ENCODE data around the gene BCCIP. TPM values are rescaled to one million over a fixed set of nuclear protein-coding genes. Genes with fewer than 3 reads are reported as not detected.

The BCCIP gene
- total and polyA plus RNA-seq, 8 donors: 18.6 to 40.8 (median 28.3) TPM

DNA sequence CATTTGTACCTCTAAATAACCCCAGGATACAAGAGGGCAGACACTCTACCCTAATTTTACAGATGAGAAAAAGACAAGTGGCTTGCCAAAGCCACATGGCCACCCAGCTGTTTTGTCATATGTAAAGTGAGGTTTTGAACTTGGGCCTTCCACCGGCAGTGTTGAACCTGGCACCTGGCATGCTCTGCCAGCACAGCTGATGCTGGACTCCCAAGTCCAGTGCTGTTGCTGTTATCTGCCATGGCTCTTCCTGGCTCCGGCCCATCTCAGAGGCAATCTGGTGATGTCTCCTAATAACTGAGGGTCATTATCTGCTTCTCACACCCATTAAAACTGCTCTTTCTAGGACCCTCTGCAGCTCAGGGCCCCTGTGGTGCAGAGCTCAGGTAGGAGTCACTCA lies 25.0 kb downstream of the BCCIP start:
- Histone ChIP-seq H3K9me3 (no peaks in the 10 kb centered on the region), H3K27ac (no peak overlapping the region), H3K36me3 (peaks cover 0 to 32% (median 7%) of the 10 kb centered on the region in 3 donors), H3K4me3 (no peak overlapping the region), H3K27me3 (no peaks in the 10 kb centered on the region), H3K4me1 (peaks cover 23 to 40% (median 34%) of the 10 kb centered on the region in 3 donors)
- intact Hi-C loops (cut with DNase I): no loop called here
- DNase-seq: no peak
- ATAC-seq: no peak
- TF ChIP-seq, protein P1, sequence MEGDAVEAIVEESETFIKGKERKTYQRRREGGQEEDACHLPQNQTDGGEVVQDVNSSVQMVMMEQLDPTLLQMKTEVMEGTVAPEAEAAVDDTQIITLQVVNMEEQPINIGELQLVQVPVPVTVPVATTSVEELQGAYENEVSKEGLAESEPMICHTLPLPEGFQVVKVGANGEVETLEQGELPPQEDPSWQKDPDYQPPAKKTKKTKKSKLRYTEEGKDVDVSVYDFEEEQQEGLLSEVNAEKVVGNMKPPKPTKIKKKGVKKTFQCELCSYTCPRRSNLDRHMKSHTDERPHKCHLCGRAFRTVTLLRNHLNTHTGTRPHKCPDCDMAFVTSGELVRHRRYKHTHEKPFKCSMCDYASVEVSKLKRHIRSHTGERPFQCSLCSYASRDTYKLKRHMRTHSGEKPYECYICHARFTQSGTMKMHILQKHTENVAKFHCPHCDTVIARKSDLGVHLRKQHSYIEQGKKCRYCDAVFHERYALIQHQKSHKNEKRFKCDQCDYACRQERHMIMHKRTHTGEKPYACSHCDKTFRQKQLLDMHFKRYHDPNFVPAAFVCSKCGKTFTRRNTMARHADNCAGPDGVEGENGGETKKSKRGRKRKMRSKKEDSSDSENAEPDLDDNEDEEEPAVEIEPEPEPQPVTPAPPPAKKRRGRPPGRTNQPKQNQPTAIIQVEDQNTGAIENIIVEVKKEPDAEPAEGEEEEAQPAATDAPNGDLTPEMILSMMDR (IDR thresholded peaks at IDR 0.05): no peak
- no peak for FAIRE-seq
- WGBS, 2 donors: 40 to 49% methylated on average over 2 of the region's 2 CpGs

DNA sequence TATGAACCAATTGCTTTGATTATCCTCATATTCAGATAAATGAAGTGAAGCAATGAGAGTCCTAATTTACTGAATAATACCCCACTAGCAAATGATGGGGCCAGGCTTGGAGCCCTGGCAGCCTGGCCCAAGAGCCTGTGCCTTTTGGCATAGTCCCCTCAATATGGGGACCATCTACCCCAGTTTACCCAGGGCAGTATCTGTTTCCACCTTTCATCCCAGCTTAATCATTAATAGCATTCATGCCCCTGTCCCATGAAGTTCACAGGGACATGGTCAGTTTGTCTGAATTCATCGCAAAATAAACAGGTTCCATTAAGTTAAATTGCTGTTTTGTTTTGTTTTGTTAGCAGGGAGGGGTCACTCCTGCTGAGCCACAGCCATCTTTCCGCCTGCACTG lies 25.5 kb downstream of the BCCIP start:
- 59 to 61% methylated on average over 2 of the region's 2 CpGs for WGBS, 2 donors

DNA sequence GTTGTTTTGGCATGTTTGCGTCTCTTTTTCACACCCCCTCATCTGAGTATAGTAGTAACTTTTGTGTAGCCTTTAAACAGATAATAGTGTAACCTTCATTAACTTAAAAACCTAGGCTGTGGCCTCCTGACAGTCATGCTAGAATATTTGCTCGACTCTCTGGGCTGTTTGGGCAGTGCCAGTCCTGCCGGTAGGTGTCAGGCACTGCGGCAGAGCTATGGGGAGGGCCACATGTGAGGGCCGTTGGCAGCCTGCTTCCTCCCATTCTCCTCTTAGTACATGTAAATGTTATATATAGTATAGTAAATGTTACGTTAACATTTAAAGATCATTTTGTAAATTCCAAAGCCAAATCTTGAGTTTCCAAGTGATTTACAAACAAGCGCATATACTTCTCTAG lies 26.1 kb downstream of the BCCIP start:
- ATAC-seq (peak in 3 of 4 donors; percentile 33 to 64 (median 58)), DNase-seq (no peak), FAIRE-seq (no peak)
- H3K4me1 ChIP-seq: peaks cover 18 to 35% (median 23%) of the 10 kb centered on the region in 3 donors
- H3K27ac ChIP-seq: no peak overlapping the region
- H3K27me3 ChIP-seq: no peaks in the 10 kb centered on the region
- 57 to 58% methylated on average over 7 of the region's 7 CpGs for WGBS, 2 donors
- intact Hi-C loops (cut with DNase I): no loop called here
- no peak overlapping the region for H3K4me3 ChIP-seq
- TF ChIP-seq, protein P1 (IDR thresholded peaks at IDR 0.05): peak in 1 of 4 donors; percentile 14
- no peaks in the 10 kb centered on the region for H3K9me3 ChIP-seq
- H3K36me3 ChIP-seq: peaks cover 0 to 32% (median 7%) of the 10 kb centered on the region in 3 donors

More for the DNA sequence above, 25.5 kb downstream of the BCCIP start:
- intact Hi-C loops (cut with DNase I): no loop called here
- Histone ChIP-seq H3K4me1 (peaks cover 23 to 40% (median 29%) of the 10 kb centered on the region in 3 donors), H3K27me3 (no peaks in the 10 kb centered on the region), H3K27ac (no peak overlapping the region), H3K4me3 (no peak overlapping the region), H3K9me3 (no peaks in the 10 kb centered on the region), H3K36me3 (peaks cover 0 to 32% (median 7%) of the 10 kb centered on the region in 3 donors)
- FAIRE-seq (no peak), DNase-seq (no peak), ATAC-seq (no peak)
- TF ChIP-seq, protein P1 (IDR thresholded peaks at IDR 0.05): no peak

DNA sequence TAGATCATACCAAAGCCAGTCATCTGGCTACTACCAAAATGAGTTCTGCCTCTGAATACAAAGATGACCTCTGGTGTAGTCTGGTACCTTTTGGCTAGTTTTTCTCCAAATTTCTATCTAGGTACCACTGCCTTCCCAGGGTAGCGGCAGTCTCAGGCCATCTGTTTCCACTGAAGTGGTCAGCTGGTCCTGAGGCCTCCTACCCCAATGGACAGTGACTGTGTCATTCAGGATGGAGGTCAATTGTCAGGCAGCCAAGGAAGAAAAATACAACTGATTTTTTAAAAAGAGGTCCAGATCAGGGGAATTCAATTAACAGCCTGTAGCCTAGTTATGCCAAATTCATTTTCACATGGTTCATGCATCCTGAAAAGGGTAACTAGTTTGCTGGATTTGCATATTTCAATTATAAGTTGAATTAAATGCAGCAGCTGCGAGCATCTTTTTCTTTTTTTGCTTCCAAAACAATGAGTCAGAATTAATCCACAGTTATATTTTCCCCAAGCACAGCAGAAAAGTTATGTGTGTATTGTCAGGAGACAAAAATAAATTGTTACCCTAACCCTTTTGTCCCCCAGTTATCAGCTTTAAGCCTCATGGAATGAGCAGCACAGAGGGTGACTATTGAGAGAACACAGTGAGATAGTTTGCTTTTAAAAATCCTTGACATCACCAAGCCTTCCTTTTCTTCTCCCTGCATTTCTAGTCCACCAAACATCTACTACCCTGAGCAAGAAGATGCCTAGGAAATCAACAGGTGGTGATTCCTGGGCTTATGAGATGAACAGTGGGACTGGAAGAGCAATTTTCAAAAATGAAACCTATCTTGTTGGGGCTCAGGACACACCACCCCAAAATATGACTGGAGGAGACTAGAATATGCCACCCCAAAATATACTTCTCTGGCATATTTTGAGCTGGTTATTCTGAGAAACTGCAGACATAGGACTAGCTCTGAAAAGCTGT lies 27.7 kb downstream of the BCCIP start:
- ATAC-seq (no peak), FAIRE-seq (no peak), DNase-seq (no peak)
- H3K4me3 ChIP-seq: no peak overlapping the region
- WGBS, 2 donors: 93 to 94% methylated on average over 2 of the region's 2 CpGs
- intact Hi-C loops (cut with DNase I): no loop called here
- TF ChIP-seq, protein P1 (IDR thresholded peaks at IDR 0.05): no peak
- H3K27me3 ChIP-seq: no peaks in the 10 kb centered on the region
- peaks cover 0 to 32% (median 7%) of the 10 kb centered on the region in 3 donors for H3K36me3 ChIP-seq
- no peaks in the 10 kb centered on the region for H3K9me3 ChIP-seq
- H3K4me1 ChIP-seq: peaks cover 6 to 19% (median 9%) of the 10 kb centered on the region in 3 donors
- H3K27ac ChIP-seq: peak overlapping the region in 1 of 4 donors; percentile 1

All from pancreas (tissue), 10 donors.